Measurements from ENCODE around the gene SDCBP2. TPM values are rescaled to one million over a fixed set of nuclear protein-coding genes. Genes with fewer than 3 reads are reported as not detected.

Gene SDCBP2
- total and polyA plus RNA-seq, 10 of the 15 experiments (the other 5 are each of a cell fraction or from before 2014, with no cell fraction given) = 0.16 to 2.4 (median 1.1) TPM; not detected in 1

DNA sequence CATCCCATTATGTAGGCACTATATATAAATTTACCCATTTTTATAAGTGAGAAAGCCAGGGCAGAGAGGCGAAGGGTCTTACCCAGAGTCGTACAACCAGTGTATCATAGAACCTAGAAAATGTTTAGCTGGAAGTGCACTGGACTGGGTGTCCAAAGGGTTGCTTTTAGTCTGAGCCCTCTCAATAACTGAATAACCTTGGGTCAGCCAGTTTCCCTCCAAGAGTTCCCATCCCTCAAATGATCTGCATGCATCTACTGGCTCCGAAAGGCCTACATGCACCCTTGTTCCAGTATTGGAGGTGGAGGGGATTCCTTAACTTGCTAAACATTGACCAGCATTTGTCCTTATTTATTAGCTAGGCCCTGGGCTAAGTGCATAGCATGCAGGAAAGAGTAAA lies 59.1 kb downstream of the SDCBP2 start:
- H3K36me3 ChIP-seq (ENCODE audit: control insufficient read depth in 2 of 2, insufficient read depth in 2 of 2, low read length in 1 of 2) = no peaks in the 10 kb centered on the region
- no peak overlapping the region for H3K4me2 ChIP-seq (ENCODE audit: control insufficient read depth, insufficient read depth)
- no peak overlapping the region for H2AFZ ChIP-seq (ENCODE audit: control insufficient read depth, low read depth, low read length)
- H3K27me3 ChIP-seq (replicated peaks in 1 of 2; ENCODE audit: control insufficient read depth in 2 of 2, insufficient read depth in 2 of 2, low read length in 1 of 2) = peaks cover 3 to 8% of the 10 kb centered on the region in 2 experiments
- ChIA-PET RAD21 (ENCODE audit: unreplicated experiment) (no interaction called here), POLR2A (no interaction called here), SMC1A (ENCODE audit: uncharacterized antibody, unreplicated experiment) (no interaction called here), CTCF (interaction anchor here (0.8 kb wide), 1 partner anchor 12 kb away, joined by 3 read pairs; no protein-coding TSS in a partner anchor)
- H3K4me1 ChIP-seq (ENCODE audit: control insufficient read depth, insufficient read depth, low read length) = no peaks in the 10 kb centered on the region
- in situ Hi-C loops (cut with MboI) (no loop called here), intact Hi-C loops (cut with micrococcal nuclease; ENCODE audit: unreplicated experiment) (no loop called here)
- H3K9ac ChIP-seq (ENCODE audit: control insufficient read depth, insufficient read depth, low read length) = no peak overlapping the region
- 33% methylated on average over 3 of the region's 3 CpGs for WGBS (ENCODE audit: insufficient coverage, insufficient replicate concordance, low lambda C conversion rate, missing lambda C conversion rate)
- FAIRE-seq (no peak), ATAC-seq (no peak), DNase-seq (ENCODE audit: low read depth, low spot score) (no peak)
- no peak overlapping the region for H3K4me3 ChIP-seq
- no peak for TF ChIP-seq YBX1 (IDR thresholded peaks at IDR 0.05)
- TF ChIP-seq NFYB (IDR thresholded peaks at IDR 0.05; ENCODE audit: insufficient read depth, low read depth, low read length) = no peak
- no peak for TF ChIP-seq SMAD1 (IDR thresholded peaks at IDR 0.05; ENCODE audit: low read depth, partially characterized antibody)
- no peak for TF ChIP-seq BHLHE40 (IDR thresholded peaks at IDR 0.05; ENCODE audit: borderline replicate concordance in 1 of 2, low read depth in 2 of 2, low read length in 1 of 2)
- TF ChIP-seq, protein P1, sequence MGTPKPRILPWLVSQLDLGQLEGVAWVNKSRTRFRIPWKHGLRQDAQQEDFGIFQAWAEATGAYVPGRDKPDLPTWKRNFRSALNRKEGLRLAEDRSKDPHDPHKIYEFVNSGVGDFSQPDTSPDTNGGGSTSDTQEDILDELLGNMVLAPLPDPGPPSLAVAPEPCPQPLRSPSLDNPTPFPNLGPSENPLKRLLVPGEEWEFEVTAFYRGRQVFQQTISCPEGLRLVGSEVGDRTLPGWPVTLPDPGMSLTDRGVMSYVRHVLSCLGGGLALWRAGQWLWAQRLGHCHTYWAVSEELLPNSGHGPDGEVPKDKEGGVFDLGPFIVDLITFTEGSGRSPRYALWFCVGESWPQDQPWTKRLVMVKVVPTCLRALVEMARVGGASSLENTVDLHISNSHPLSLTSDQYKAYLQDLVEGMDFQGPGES (IDR thresholded peaks at IDR 0.05) = no peak
- TF ChIP-seq ZNF384 (IDR thresholded peaks at IDR 0.05; ENCODE audit: borderline replicate concordance, low read depth, low read length) = no peak
- no peak for TF ChIP-seq BRCA1 (IDR thresholded peaks at IDR 0.05; ENCODE audit: low read depth, low read length)
- TF ChIP-seq HDGF (IDR thresholded peaks at IDR 0.05) = no peak
- no peaks in the 10 kb centered on the region for H3K79me2 ChIP-seq (ENCODE audit: control insufficient read depth, insufficient read depth, low read length)
- H3K27ac ChIP-seq (ENCODE audit: control insufficient read depth, insufficient read depth) = no peak overlapping the region
- H3K9me3 ChIP-seq (replicated peaks; ENCODE audit: control insufficient read depth, insufficient read depth, low read length) = no peaks in the 10 kb centered on the region
- no TSS peak for BruUV-seq (replicated peaks)
- no peaks in the 10 kb centered on the region for H4K20me1 ChIP-seq (ENCODE audit: control insufficient read depth, insufficient read depth)

All from GM12878 (cell line).